HEK293T (cell line): Measurements from ENCODE around the gene PTPRCAP.

Experiments used
- FOXM1 ChIP-seq: fragments of 450-650 bp; IDR thresholded peaks from 2 replicates; pipeline ENCODE4 v1.6.1; 2017; ENCODE audit warnings: mild to moderate bottlenecking, borderline replicate concordance
- HDGF ChIP-seq: fragments of 450-650 bp; IDR thresholded peaks from 2 replicates; pipeline ENCODE4 v1.6.1; 2017; ENCODE audit warnings: antibody characterized with exemption, borderline replicate concordance
- SP1 ChIP-seq: fragments of 450-650 bp; IDR thresholded peaks from 2 replicates; pipeline ENCODE4 v1.6.1; 2017

DNA sequence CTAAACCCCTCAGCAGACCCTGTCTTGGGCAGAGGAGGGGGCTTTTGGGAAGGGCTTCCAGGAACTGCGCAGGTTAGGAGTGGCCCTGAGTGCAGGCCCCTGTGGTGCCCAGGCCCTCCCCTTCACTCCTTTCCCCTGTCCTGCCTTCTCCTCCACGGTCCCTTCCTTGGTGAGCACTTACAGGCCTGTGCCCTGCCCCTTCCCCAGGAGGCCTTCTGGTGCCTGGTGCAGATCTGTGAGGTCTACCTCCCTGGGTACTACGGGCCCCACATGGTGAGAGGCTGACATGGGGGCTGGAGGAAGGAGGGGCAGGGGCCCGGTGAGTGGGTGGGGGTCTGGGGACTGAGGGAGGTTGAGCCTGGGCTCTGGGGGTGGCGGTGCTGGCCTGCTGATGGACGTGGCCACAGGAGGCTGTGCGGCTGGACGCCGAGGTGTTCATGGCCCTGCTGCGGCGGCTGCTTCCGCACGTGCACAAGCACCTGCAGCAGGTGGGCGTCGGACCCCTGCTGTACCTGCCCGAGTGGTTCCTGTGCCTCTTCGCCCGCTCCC lies 31.0 kb downstream of the PTPRCAP start:
- no peak for TF ChIP-seq SP1
- TF ChIP-seq FOXM1: no peak
- TF ChIP-seq HDGF: no peak
